Neural progenitor cell (in vitro differentiated cells): ENCODE results near the gene BFSP2.

Source experiments
- EZH2 ChIP-seq: fragments of 200-600 bp; sonication (generic); IDR thresholded peaks from 2 replicates; pipeline ENCODE4 v1.6.1; 2017; ENCODE audit warnings: antibody characterized with exemption, mild to moderate bottlenecking, moderate library complexity
- TF ChIP-seq, protein P1 (sequence below): fragments of 200-600 bp; sonication (generic); IDR thresholded peaks from 2 replicates; pipeline ENCODE4 v1.5.1; 2017; ENCODE audit warnings: antibody characterized with exemption, mild to moderate bottlenecking

DNA sequence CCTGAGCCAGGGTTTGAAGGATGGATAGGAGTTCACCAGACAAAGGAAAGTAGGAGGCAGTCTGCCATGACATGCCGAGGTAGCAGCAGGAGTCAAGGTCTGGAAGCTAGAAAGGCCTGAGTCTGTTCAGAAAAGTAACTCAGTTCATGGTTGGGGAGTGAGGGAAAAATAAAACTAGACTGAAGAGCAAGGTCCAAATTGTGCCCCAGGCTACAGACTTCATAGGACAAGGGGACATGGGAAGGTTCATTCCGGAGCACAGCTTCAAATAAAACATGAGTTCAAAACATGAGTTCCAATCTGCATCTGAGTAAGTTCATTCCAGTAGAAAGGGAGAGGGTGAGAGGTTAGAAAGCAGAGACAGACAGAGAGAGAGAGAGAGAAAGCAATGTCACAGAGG is 39.7 kb downstream of the BFSP2 start:
- TF ChIP-seq, protein P1, sequence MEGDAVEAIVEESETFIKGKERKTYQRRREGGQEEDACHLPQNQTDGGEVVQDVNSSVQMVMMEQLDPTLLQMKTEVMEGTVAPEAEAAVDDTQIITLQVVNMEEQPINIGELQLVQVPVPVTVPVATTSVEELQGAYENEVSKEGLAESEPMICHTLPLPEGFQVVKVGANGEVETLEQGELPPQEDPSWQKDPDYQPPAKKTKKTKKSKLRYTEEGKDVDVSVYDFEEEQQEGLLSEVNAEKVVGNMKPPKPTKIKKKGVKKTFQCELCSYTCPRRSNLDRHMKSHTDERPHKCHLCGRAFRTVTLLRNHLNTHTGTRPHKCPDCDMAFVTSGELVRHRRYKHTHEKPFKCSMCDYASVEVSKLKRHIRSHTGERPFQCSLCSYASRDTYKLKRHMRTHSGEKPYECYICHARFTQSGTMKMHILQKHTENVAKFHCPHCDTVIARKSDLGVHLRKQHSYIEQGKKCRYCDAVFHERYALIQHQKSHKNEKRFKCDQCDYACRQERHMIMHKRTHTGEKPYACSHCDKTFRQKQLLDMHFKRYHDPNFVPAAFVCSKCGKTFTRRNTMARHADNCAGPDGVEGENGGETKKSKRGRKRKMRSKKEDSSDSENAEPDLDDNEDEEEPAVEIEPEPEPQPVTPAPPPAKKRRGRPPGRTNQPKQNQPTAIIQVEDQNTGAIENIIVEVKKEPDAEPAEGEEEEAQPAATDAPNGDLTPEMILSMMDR: no peak
- TF ChIP-seq EZH2: no peak
